Measurements from ENCODE around the gene DLL4.

GRCh38 chr15:40938536-40938870 lies 9.4 kb downstream of the DLL4 start:
- TF ChIP-seq, protein P1, sequence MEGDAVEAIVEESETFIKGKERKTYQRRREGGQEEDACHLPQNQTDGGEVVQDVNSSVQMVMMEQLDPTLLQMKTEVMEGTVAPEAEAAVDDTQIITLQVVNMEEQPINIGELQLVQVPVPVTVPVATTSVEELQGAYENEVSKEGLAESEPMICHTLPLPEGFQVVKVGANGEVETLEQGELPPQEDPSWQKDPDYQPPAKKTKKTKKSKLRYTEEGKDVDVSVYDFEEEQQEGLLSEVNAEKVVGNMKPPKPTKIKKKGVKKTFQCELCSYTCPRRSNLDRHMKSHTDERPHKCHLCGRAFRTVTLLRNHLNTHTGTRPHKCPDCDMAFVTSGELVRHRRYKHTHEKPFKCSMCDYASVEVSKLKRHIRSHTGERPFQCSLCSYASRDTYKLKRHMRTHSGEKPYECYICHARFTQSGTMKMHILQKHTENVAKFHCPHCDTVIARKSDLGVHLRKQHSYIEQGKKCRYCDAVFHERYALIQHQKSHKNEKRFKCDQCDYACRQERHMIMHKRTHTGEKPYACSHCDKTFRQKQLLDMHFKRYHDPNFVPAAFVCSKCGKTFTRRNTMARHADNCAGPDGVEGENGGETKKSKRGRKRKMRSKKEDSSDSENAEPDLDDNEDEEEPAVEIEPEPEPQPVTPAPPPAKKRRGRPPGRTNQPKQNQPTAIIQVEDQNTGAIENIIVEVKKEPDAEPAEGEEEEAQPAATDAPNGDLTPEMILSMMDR (IDR thresholded peaks at IDR 0.05): no peak
- no peak for TF ChIP-seq POLR2A (IDR thresholded peaks at IDR 0.05)

Data from uterus (tissue), 2 donors.